GM12878 (cell line): Measurements from ENCODE around the gene RXFP1. TPM values are rescaled to one million over a fixed set of nuclear protein-coding genes. Genes with fewer than 3 reads are reported as not detected.

Experiments used
- ATAC-seq: fragments of 200-7000 bp; cut with Tn5 transposase; 3 replicates; pipeline ENCODE4 v1.9.1; 2020; ENCODE audit warnings: mild to moderate bottlenecking, moderate library complexity
- BruUV-seq: library from RNA; stranded (reverse); fragments of 400-500 nt; replicated peaks from 2 replicates; lab custom pipeline; 2021; lab: Mats Ljungman, UMichigan
- CTCF ChIA-PET: fragments of 300-600 bp; sonication (Branson Sonifier 250); formaldehyde crosslinking; extraction: SDS; loops from one replicate; lab custom pipeline; 2021; ENCODE audit warnings: inconsistent platforms; lab: Yijun Ruan, JAX
- POLR2A ChIA-PET: fragments of 350-600 bp; formaldehyde crosslinking; extraction: SDS; loops from one replicate; lab custom pipeline; 2021; ENCODE audit warnings: inconsistent platforms; lab: Charles Lee
- RAD21 ChIA-PET: fragments of 300-600 bp; sonication (Branson Sonifier 250); formaldehyde crosslinking; loops from one replicate; lab custom pipeline; 2023; ENCODE audit warnings: antibody characterized with exemption; ENCODE audit not compliant: unreplicated experiment; lab: Charles Lee
- SMC1A ChIA-PET: fragments of 300-600 bp; sonication (Branson Sonifier 250); formaldehyde crosslinking; loops from one replicate; lab custom pipeline; 2023; ENCODE audit not compliant: unreplicated experiment, uncharacterized antibody; lab: Charles Lee
- DNase-seq: peaks from one replicate; pipeline ENCODE4 v3.0.0-alpha.2; 2011; ENCODE audit warnings: low read depth, low spot score
- FAIRE-seq: peaks from 3 replicates; lab custom pipeline; 2011; peaks lifted over from hg19 to GRCh38; lab: Jason Lieb, UNC
- H2AFZ ChIP-seq: 2 replicates; pipeline ENCODE4 v1.6.0; 2011; ENCODE audit warnings: low read depth, low read length, control low read depth; ENCODE audit not compliant: control insufficient read depth
- H3K27ac ChIP-seq: 2 replicates; pipeline ENCODE4 v1.5.1; 2011; ENCODE audit warnings: control low read depth; ENCODE audit not compliant: control insufficient read depth, insufficient read depth
- H3K27me3 ChIP-seq, 2 experiments: replicated peaks in 1 of 2; 2 replicates each; pipeline versions ENCODE4 v1.6.0 to v1.6.1; 2011; ENCODE audit warnings: low read length in 1 of 2; ENCODE audit not compliant: control insufficient read depth in 2 of 2, insufficient read depth in 2 of 2
- H3K36me3 ChIP-seq, 2 experiments: 2 replicates each; pipeline ENCODE4 v1.5.1; 2011; ENCODE audit warnings: low read length in 1 of 2; ENCODE audit not compliant: control insufficient read depth in 2 of 2, insufficient read depth in 2 of 2
- H3K4me1 ChIP-seq: 2 replicates; pipeline ENCODE4 v1.6.1; 2011; ENCODE audit warnings: mild to moderate bottlenecking, low read length, moderate library complexity, mixed read lengths; ENCODE audit not compliant: control insufficient read depth, insufficient read depth
- H3K4me2 ChIP-seq: 2 replicates; pipeline ENCODE4 v1.6.0; 2011; ENCODE audit warnings: control low read depth; ENCODE audit not compliant: control insufficient read depth, insufficient read depth
- H3K4me3 ChIP-seq: fragments of 200-600 bp; sonication (generic); 2 replicates; pipeline ENCODE4 v1.5.1; 2016
- H3K79me2 ChIP-seq: 2 replicates; pipeline ENCODE4 v1.6.0; 2011; ENCODE audit warnings: low read length; ENCODE audit not compliant: control insufficient read depth, insufficient read depth
- H3K9ac ChIP-seq: 2 replicates; pipeline ENCODE4 v1.8.0; 2011; ENCODE audit warnings: low read length, control low read depth, mixed read lengths; ENCODE audit not compliant: control insufficient read depth, insufficient read depth
- H3K9me3 ChIP-seq: replicated peaks from 3 replicates; pipeline ENCODE4 v1.5.1; 2011; ENCODE audit warnings: mild to moderate bottlenecking, low read length; ENCODE audit not compliant: control insufficient read depth, insufficient read depth
- H4K20me1 ChIP-seq: 2 replicates; pipeline ENCODE4 v1.6.0; 2011; ENCODE audit not compliant: control insufficient read depth, insufficient read depth
- BACH1 ChIP-seq: fragments of 450-650 bp; IDR thresholded peaks from 2 replicates; pipeline ENCODE4 v1.6.1; 2017; ENCODE audit warnings: mild to moderate bottlenecking, borderline replicate concordance
- BCL11A ChIP-seq: IDR thresholded peaks from 2 replicates; pipeline ENCODE4 v1.6.1; 2011; ENCODE audit warnings: low read depth, low read length
- CBFB ChIP-seq: IDR thresholded peaks from 2 replicates; pipeline ENCODE4 v1.6.1; 2016; ENCODE audit warnings: antibody characterized with exemption, low read depth
- CEBPB ChIP-seq, 2 experiments: fragments of 150-350 bp in 1 of 2; IDR thresholded peaks; 2 replicates each; pipeline ENCODE4 v1.6.1; 2012 to 2014; ENCODE audit warnings: low read depth in 2 of 2, low read length in 2 of 2, borderline replicate concordance in 1 of 2, inconsistent platforms in 1 of 2
- FOXK2 ChIP-seq: fragments of 450-650 bp; IDR thresholded peaks from 2 replicates; pipeline ENCODE4 v1.6.1; 2017; ENCODE audit warnings: mild to moderate bottlenecking, moderate library complexity
- JUND ChIP-seq: IDR thresholded peaks from 2 replicates; pipeline ENCODE4 v1.6.1; 2012; ENCODE audit warnings: low read depth, mild to moderate bottlenecking, low read length, improper control_type of control experiment, moderate library complexity
- KAT2A ChIP-seq: conservative IDR thresholded peaks from 2 replicates; pipeline ENCODE4 v1.6.1; 2011; ENCODE audit warnings: low read depth, low read length; ENCODE audit not compliant: control insufficient read depth
- NBN ChIP-seq: fragments of 450-650 bp; IDR thresholded peaks from 2 replicates; pipeline ENCODE4 v1.6.1; 2016
- NFYA ChIP-seq: IDR thresholded peaks from 2 replicates; pipeline ENCODE4 v1.6.1; 2011; ENCODE audit warnings: low read depth, mild to moderate bottlenecking, low read length, improper control_type of control experiment, borderline replicate concordance
- SMARCA5 ChIP-seq: fragments of 450-650 bp; IDR thresholded peaks from 2 replicates; pipeline ENCODE4 v1.6.1; 2017; ENCODE audit warnings: mild to moderate bottlenecking
- SMC3 ChIP-seq: IDR thresholded peaks from 2 replicates; pipeline ENCODE4 v1.6.1; 2011; ENCODE audit warnings: low read length, improper control_type of control experiment, borderline replicate concordance
- SUZ12 ChIP-seq: fragments of 200-600 bp; sonication (generic); IDR thresholded peaks from one replicate; pipeline ENCODE4 v1.6.1; 2018; ENCODE audit warnings: antibody characterized with exemption, mild to moderate bottlenecking; ENCODE audit not compliant: unreplicated experiment
- whole genome bisulfite sequencing: methylation state at CpG from one replicate; pipeline ENCODE4 v1.1.6; 2016; ENCODE audit warnings: low lambda C conversion rate; ENCODE audit not compliant: insufficient replicate concordance, insufficient coverage; ENCODE audit errors: missing lambda C conversion rate; 5-methylcytosine and 5-hydroxymethylcytosine counted together
- in situ Hi-C: fragments of 300-500 bp; cut with MboI; formaldehyde crosslinking; loops from 9 replicates; pipeline ENCODE4 v1.14.3; 2018; ENCODE audit warnings: mixed read lengths
- intact Hi-C: fragments of 100-400 bp; cut with micrococcal nuclease; formaldehyde crosslinking; loops from one replicate; pipeline ENCODE4 v1.14.2; 2022; ENCODE audit not compliant: unreplicated experiment
- polyA plus RNA-seq, 11 experiments: library from polyadenylated mRNA; depleted of rRNA in 4 of 11; unstranded in 6 of 11; stranded (reverse) in 5 of 11; fragments of >200 nt; fragmentation: Nextera tagmentation in 4 of 11; fragmentation: Illumina TruSeq in 1 of 11; extraction: Ambion mirVana in 4 of 11; extraction: Trizol in 1 of 11; gene quantifications; 1 replicate in 1 of 11; 2 replicates in 10 of 11; pipeline versions ENCODE4 v1.2.1 to v1.2.3, GENCODE V29; 2011 to 2016; ENCODE audit warnings: inconsistent platforms in 2 of 11, missing spikeins in 2 of 11, low read depth in 1 of 11
- total RNA-seq, 4 experiments: library from RNA; depleted of rRNA in 3 of 4; stranded (reverse); fragments of >200 nt in 3 of 4; fragmentation: Illumina TruSeq in 1 of 4; extraction: Trizol in 1 of 4; gene quantifications; 2 replicates each; pipeline versions ENCODE4 v1.2.1 to v1.2.3, GENCODE V29; 2013 to 2021
- TF ChIP-seq, protein P1 (sequence below): fragments of 450-650 bp; IDR thresholded peaks from 2 replicates; pipeline ENCODE4 v1.6.1; 2017; ENCODE audit warnings: borderline replicate concordance
- TF ChIP-seq, protein P2 (sequence below): fragments of 450-650 bp; IDR thresholded peaks from 2 replicates; pipeline ENCODE4 v1.6.1; 2017; ENCODE audit warnings: antibody characterized with exemption, mild to moderate bottlenecking, moderate library complexity
- TF ChIP-seq, protein P3 (sequence below): fragments of 450-650 bp; IDR thresholded peaks from 2 replicates; pipeline ENCODE4 v1.6.1; 2017; ENCODE audit warnings: mild to moderate bottlenecking, moderate library complexity
- TF ChIP-seq, protein P4 (sequence below): fragments of 450-650 bp; conservative IDR thresholded peaks from 2 replicates; pipeline ENCODE4 v1.6.1; 2017; ENCODE audit warnings: mild to moderate bottlenecking, moderate library complexity

The RXFP1 gene
- total and polyA plus RNA-seq, 10 of the 15 experiments (the other 5 are each of a cell fraction or from before 2014, with no cell fraction given): 0.12 TPM; not detected in 9

DNA sequence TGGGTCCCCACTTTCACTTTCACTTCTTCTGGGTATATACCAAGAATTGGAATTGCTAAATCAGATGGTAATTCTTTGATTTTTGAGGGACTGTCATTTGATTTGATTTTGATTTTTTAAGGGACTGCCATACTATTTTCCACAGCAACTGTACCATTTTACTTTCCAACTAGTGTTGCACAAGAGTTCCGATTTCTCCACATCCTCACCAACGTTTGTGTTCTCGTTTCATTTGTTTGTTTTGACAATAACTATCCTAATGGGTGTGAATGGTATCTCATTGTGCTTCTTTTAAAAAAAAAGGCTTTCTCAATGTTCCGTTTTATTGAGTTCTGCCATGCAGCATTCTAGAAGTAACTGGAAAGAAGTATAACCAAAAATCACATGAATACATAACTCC is 87.4 kb downstream of the RXFP1 start:
- RAD21 ChIA-PET: no interaction called here
- no peak for DNase-seq
- H3K27me3 ChIP-seq: no peaks in the 10 kb centered on the region
- in situ Hi-C loops: no loop called here
- no peak overlapping the region for H3K4me2 ChIP-seq
- no TSS peak for BruUV-seq
- no peak overlapping the region for H3K27ac ChIP-seq
- no peak for TF ChIP-seq SMARCA5
- TF ChIP-seq SMC3: no peak
- TF ChIP-seq NBN: no peak
- TF ChIP-seq BCL11A: no peak
- TF ChIP-seq, protein P1, sequence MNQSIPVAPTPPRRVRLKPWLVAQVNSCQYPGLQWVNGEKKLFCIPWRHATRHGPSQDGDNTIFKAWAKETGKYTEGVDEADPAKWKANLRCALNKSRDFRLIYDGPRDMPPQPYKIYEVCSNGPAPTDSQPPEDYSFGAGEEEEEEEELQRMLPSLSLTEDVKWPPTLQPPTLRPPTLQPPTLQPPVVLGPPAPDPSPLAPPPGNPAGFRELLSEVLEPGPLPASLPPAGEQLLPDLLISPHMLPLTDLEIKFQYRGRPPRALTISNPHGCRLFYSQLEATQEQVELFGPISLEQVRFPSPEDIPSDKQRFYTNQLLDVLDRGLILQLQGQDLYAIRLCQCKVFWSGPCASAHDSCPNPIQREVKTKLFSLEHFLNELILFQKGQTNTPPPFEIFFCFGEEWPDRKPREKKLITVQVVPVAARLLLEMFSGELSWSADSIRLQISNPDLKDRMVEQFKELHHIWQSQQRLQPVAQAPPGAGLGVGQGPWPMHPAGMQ: no peak
- no peak for TF ChIP-seq CEBPB (IDR thresholded peaks at IDR 0.05; ENCODE audit: borderline replicate concordance in 1 of 2, low read depth in 2 of 2, low read length in 2 of 2)
- no peak for TF ChIP-seq FOXK2
- no peak for TF ChIP-seq CBFB
- TF ChIP-seq KAT2A: no peak
- TF ChIP-seq NFYA: no peak
- TF ChIP-seq, protein P2, sequence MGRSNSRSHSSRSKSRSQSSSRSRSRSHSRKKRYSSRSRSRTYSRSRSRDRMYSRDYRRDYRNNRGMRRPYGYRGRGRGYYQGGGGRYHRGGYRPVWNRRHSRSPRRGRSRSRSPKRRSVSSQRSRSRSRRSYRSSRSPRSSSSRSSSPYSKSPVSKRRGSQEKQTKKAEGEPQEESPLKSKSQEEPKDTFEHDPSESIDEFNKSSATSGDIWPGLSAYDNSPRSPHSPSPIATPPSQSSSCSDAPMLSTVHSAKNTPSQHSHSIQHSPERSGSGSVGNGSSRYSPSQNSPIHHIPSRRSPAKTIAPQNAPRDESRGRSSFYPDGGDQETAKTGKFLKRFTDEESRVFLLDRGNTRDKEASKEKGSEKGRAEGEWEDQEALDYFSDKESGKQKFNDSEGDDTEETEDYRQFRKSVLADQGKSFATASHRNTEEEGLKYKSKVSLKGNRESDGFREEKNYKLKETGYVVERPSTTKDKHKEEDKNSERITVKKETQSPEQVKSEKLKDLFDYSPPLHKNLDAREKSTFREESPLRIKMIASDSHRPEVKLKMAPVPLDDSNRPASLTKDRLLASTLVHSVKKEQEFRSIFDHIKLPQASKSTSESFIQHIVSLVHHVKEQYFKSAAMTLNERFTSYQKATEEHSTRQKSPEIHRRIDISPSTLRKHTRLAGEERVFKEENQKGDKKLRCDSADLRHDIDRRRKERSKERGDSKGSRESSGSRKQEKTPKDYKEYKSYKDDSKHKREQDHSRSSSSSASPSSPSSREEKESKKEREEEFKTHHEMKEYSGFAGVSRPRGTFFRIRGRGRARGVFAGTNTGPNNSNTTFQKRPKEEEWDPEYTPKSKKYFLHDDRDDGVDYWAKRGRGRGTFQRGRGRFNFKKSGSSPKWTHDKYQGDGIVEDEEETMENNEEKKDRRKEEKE: no peak
- TF ChIP-seq, protein P3, sequence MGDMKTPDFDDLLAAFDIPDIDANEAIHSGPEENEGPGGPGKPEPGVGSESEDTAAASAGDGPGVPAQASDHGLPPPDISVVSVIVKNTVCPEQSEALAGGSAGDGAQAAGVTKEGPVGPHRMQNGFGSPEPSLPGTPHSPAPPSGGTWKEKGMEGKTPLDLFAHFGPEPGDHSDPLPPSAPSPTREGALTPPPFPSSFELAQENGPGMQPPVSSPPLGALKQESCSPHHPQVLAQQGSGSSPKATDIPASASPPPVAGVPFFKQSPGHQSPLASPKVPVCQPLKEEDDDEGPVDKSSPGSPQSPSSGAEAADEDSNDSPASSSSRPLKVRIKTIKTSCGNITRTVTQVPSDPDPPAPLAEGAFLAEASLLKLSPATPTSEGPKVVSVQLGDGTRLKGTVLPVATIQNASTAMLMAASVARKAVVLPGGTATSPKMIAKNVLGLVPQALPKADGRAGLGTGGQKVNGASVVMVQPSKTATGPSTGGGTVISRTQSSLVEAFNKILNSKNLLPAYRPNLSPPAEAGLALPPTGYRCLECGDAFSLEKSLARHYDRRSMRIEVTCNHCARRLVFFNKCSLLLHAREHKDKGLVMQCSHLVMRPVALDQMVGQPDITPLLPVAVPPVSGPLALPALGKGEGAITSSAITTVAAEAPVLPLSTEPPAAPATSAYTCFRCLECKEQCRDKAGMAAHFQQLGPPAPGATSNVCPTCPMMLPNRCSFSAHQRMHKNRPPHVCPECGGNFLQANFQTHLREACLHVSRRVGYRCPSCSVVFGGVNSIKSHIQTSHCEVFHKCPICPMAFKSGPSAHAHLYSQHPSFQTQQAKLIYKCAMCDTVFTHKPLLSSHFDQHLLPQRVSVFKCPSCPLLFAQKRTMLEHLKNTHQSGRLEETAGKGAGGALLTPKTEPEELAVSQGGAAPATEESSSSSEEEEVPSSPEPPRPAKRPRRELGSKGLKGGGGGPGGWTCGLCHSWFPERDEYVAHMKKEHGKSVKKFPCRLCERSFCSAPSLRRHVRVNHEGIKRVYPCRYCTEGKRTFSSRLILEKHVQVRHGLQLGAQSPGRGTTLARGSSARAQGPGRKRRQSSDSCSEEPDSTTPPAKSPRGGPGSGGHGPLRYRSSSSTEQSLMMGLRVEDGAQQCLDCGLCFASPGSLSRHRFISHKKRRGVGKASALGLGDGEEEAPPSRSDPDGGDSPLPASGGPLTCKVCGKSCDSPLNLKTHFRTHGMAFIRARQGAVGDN: no peak
- TF ChIP-seq BACH1: no peak
- TF ChIP-seq JUND: no peak
- TF ChIP-seq, protein P4, sequence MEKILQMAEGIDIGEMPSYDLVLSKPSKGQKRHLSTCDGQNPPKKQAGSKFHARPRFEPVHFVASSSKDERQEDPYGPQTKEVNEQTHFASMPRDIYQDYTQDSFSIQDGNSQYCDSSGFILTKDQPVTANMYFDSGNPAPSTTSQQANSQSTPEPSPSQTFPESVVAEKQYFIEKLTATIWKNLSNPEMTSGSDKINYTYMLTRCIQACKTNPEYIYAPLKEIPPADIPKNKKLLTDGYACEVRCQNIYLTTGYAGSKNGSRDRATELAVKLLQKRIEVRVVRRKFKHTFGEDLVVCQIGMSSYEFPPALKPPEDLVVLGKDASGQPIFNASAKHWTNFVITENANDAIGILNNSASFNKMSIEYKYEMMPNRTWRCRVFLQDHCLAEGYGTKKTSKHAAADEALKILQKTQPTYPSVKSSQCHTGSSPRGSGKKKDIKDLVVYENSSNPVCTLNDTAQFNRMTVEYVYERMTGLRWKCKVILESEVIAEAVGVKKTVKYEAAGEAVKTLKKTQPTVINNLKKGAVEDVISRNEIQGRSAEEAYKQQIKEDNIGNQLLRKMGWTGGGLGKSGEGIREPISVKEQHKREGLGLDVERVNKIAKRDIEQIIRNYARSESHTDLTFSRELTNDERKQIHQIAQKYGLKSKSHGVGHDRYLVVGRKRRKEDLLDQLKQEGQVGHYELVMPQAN: no peak
- TF ChIP-seq SUZ12: no peak
- TF ChIP-seq, all 136 proteins: peak for 0
- FAIRE-seq (no peak), ATAC-seq (no peak)
- Histone ChIP-seq H3K36me3 (no peaks in the 10 kb centered on the region), H3K79me2 (no peaks in the 10 kb centered on the region), H2AFZ (no peak overlapping the region), H3K9me3 (no peaks in the 10 kb centered on the region; the same call in 2 of the 3 replicates), H3K4me1 (peaks cover 10% of the 10 kb centered on the region), H3K4me3 (no peak overlapping the region; the same call in 1 of the 2 replicates), H3K9ac (no peak overlapping the region), H4K20me1 (no peaks in the 10 kb centered on the region)
- POLR2A ChIA-PET: no interaction called here
- 88% methylated on average over 4 of the region's 4 CpGs for WGBS
- intact Hi-C loops: no loop called here
- CTCF ChIA-PET: no interaction called here
- SMC1A ChIA-PET: no interaction called here
